Parathyroid adenoma (tissue), 2 donors: ENCODE results near the gene TMEM33.
"Not testable (repeated sequence)": the region's sequence is repeated elsewhere in the genome, so short reads cannot be mapped to it uniquely, and the experiment has no call there.

Source experiments
- H2AFZ ChIP-seq: fragments of 300-600 bp; sonication (generic); one replicate; pipeline ENCODE4 v1.7.0; 2017; ENCODE audit warnings: antibody characterized with exemption, mild to moderate bottlenecking
- H3K27ac ChIP-seq: fragments of 300-600 bp; sonication (generic); one replicate; pipeline ENCODE4 v1.7.0; 2017
- H3K27me3 ChIP-seq: fragments of 300-600 bp; sonication (generic); one replicate; pipeline ENCODE4 v1.7.0; 2017; ENCODE audit warnings: low read length; ENCODE audit not compliant: control insufficient read depth, insufficient read depth
- H3K36me3 ChIP-seq: fragments of 300-600 bp; sonication (generic); one replicate; pipeline ENCODE4 v1.7.0; 2017; ENCODE audit warnings: low read length; ENCODE audit not compliant: control insufficient read depth, insufficient read depth
- H3K4me1 ChIP-seq: fragments of 300-600 bp; sonication (generic); one replicate; pipeline ENCODE4 v1.7.0; 2017; ENCODE audit warnings: control low read depth
- H3K4me2 ChIP-seq: fragments of 300-600 bp; sonication (generic); one replicate; pipeline ENCODE4 v1.7.0; 2017; ENCODE audit warnings: low read length
- H3K4me3 ChIP-seq: fragments of 300-600 bp; sonication (generic); one replicate; pipeline ENCODE4 v1.7.0; 2017; ENCODE audit warnings: low read depth, low read length
- H3K79me2 ChIP-seq: fragments of 300-600 bp; sonication (generic); one replicate; pipeline ENCODE4 v1.7.0; 2017; ENCODE audit warnings: control low read depth
- H3K9ac ChIP-seq: fragments of 300-600 bp; sonication (generic); one replicate; pipeline ENCODE4 v1.7.0; 2017; ENCODE audit warnings: mild to moderate bottlenecking
- H3K9me3 ChIP-seq: fragments of 300-600 bp; sonication (generic); one replicate; pipeline ENCODE4 v1.7.0; 2017; ENCODE audit warnings: low read length; ENCODE audit not compliant: control insufficient read depth
- TF ChIP-seq, protein P1 (sequence below): fragments of 300-600 bp; sonication (generic); IDR thresholded peaks from one replicate; pipeline ENCODE4 v1.7.0; 2017; ENCODE audit warnings: antibody characterized with exemption, mild to moderate bottlenecking
- donor health status: primary hyperparathyroidism.

The TMEM33 gene

GRCh38 chr4:41888687-41889074 is 46.5 kb upstream of the TMEM33 start:
- TF ChIP-seq, protein P1, sequence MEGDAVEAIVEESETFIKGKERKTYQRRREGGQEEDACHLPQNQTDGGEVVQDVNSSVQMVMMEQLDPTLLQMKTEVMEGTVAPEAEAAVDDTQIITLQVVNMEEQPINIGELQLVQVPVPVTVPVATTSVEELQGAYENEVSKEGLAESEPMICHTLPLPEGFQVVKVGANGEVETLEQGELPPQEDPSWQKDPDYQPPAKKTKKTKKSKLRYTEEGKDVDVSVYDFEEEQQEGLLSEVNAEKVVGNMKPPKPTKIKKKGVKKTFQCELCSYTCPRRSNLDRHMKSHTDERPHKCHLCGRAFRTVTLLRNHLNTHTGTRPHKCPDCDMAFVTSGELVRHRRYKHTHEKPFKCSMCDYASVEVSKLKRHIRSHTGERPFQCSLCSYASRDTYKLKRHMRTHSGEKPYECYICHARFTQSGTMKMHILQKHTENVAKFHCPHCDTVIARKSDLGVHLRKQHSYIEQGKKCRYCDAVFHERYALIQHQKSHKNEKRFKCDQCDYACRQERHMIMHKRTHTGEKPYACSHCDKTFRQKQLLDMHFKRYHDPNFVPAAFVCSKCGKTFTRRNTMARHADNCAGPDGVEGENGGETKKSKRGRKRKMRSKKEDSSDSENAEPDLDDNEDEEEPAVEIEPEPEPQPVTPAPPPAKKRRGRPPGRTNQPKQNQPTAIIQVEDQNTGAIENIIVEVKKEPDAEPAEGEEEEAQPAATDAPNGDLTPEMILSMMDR: no peak
- no peaks in the 10 kb centered on the region for H3K27me3 ChIP-seq

DNA sequence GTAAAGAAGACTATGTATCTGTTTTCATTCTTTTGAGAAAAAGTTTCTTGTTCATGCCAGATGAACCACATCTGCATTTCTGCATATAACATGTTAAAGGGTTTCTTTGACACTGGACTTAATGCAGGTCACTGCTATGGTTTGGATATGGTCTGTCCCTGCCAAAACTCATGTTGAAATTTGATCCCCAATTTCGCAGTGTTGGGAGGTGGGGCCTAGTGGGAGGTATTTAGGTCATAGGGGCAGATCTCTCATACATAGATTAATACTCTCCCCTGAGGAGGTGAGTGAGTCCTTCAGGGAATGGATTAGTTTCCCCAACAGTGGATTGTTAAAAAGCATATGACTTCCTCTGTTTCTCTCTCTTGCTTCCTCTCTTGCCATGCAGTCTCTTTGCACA is 45.9 kb upstream of the TMEM33 start:
- no peaks in the 10 kb centered on the region for H3K27me3 ChIP-seq
- H2AFZ ChIP-seq: no peak overlapping the region
- H3K9me3 ChIP-seq: no peaks in the 10 kb centered on the region
- no peak overlapping the region for H3K4me3 ChIP-seq
- no peaks in the 10 kb centered on the region for H3K36me3 ChIP-seq
- TF ChIP-seq, protein P1: no peak
- no peak overlapping the region for H3K27ac ChIP-seq
- no peak overlapping the region for H3K9ac ChIP-seq
- no peaks in the 10 kb centered on the region for H3K4me1 ChIP-seq
- H3K4me2 ChIP-seq: no peak overlapping the region
- H3K79me2 ChIP-seq: no peaks in the 10 kb centered on the region

More at GRCh38 chr4:41888687-41889074, 46.5 kb upstream of the TMEM33 start:
- Histone ChIP-seq H2AFZ (no peak overlapping the region), H3K4me1 (no peaks in the 10 kb centered on the region), H3K9me3 (no peaks in the 10 kb centered on the region), H3K4me2 (no peak overlapping the region), H3K9ac (no peak overlapping the region), H3K4me3 (no peak overlapping the region), H3K36me3 (no peaks in the 10 kb centered on the region), H3K27ac (no peak overlapping the region), H3K79me2 (no peaks in the 10 kb centered on the region)

GRCh38 chr4:41890085-41890484 is 45.1 kb upstream of the TMEM33 start:
- Histone ChIP-seq H3K9me3 (no peaks in the 10 kb centered on the region), H2AFZ (no peak overlapping the region), H3K79me2 (no peaks in the 10 kb centered on the region), H3K4me1 (no peaks in the 10 kb centered on the region), H3K4me3 (no peak overlapping the region), H3K4me2 (no peak overlapping the region), H3K27ac (no peak overlapping the region), H3K9ac (no peak overlapping the region), H3K27me3 (no peaks in the 10 kb centered on the region), H3K36me3 (no peaks in the 10 kb centered on the region)
- TF ChIP-seq, protein P1: no peak

GRCh38 chr4:41896648-41897047 is 38.6 kb upstream of the TMEM33 start:
- H2AFZ ChIP-seq: no peak overlapping the region
- no peak overlapping the region for H3K9ac ChIP-seq
- H3K27me3 ChIP-seq: no peaks in the 10 kb centered on the region
- TF ChIP-seq, protein P1: no peak
- no peaks in the 10 kb centered on the region for H3K36me3 ChIP-seq
- no peaks in the 10 kb centered on the region for H3K79me2 ChIP-seq
- no peak overlapping the region for H3K4me2 ChIP-seq
- H3K9me3 ChIP-seq: no peaks in the 10 kb centered on the region
- no peaks in the 10 kb centered on the region for H3K4me1 ChIP-seq
- H3K4me3 ChIP-seq: no peak overlapping the region
- H3K27ac ChIP-seq: no peak overlapping the region

- Histone ChIP-seq H3K27me3 (no peaks in the 10 kb centered on the region), H3K4me1 (no peaks in the 10 kb centered on the region), H3K4me2 (no peak overlapping the region), H2AFZ (no peak overlapping the region), H3K4me3 (no peak overlapping the region), H3K9ac (no peak overlapping the region), H3K27ac (no peak overlapping the region), H3K36me3 (no peaks in the 10 kb centered on the region), H3K79me2 (no peaks in the 10 kb centered on the region), H3K9me3 (no peaks in the 10 kb centered on the region)
- TF ChIP-seq, protein P1: no peak
These were observed 37.5 kb upstream of the TMEM33 start for GRCh38 chr4:41897698-41898097.

DNA sequence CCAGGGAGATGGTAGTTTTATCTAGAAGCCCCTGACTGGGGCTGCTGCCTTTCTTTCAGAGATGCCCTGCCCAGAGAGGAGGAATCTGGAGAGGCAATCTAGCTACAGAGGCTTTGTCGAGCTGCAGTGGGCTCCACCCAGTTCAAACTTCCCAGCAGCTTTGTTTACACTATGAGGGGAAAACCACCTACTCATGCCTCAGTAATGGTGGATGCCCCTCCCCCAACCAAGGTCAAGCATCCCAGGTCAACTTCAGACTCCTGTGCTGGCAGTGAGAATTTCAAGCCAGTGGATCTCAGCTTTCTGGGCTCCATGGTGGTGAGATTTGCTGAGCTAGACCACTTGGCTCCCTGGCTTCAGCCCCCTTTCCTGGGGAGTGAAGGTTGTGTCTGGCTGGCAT is 26.1 kb upstream of the TMEM33 start:
- H3K4me2 ChIP-seq, H3K79me2 ChIP-seq, H2AFZ ChIP-seq, H3K9ac ChIP-seq, H3K4me3 ChIP-seq, H3K4me1 ChIP-seq, H3K27me3 ChIP-seq, H3K9me3 ChIP-seq, H3K27ac ChIP-seq, H3K36me3 ChIP-seq: not testable (repeated sequence)
